ENCODE results near the gene KIF5C. TPM values are rescaled to one million over a fixed set of nuclear protein-coding genes. Genes with fewer than 3 reads are reported as not detected.

The KIF5C gene
- total and polyA plus RNA-seq, 2 donors (not counting 1 experiment from before 2014, with no cell fraction given): 1.9 to 6.1 TPM

GRCh38 chr2:148978026-148978685, 103.1 kb downstream of the KIF5C start:
- H3K36me3 ChIP-seq (replicated peaks in 1 of 2; ENCODE audit: control extremely low read depth in 1 of 2, control insufficient read depth in 1 of 2, extremely low read depth in 1 of 2, insufficient read depth in 2 of 2, low read length in 1 of 2): no peaks in the 10 kb centered on the region
- no peaks in the 10 kb centered on the region for H3K79me2 ChIP-seq (ENCODE audit: control insufficient read depth, insufficient read depth, low read length)
- intact Hi-C loops (cut with micrococcal nuclease): no loop called here
- no peaks in the 10 kb centered on the region for H3K27me3 ChIP-seq (replicated peaks in 1 of 4; ENCODE audit: control extremely low read depth in 1 of 4, control insufficient read depth in 3 of 4, insufficient read depth in 4 of 4, low read length in 3 of 4)
- no peak overlapping the region for H3K27ac Mint-ChIP-seq
- no peaks in the 10 kb centered on the region for H3K9me3 Mint-ChIP-seq (ENCODE audit: insufficient read depth)
- H3K4me3 ChIP-seq (ENCODE audit: control extremely low read depth in 1 of 5, extremely low read depth in 1 of 5, insufficient read depth in 1 of 5, low read depth in 2 of 5, low read length in 4 of 5): no peak overlapping the region
- POLR2A ChIA-PET: no interaction called here
- peaks cover 5% of the 10 kb centered on the region for H3K4me1 Mint-ChIP-seq
- peaks cover 0 to 7% of the 10 kb centered on the region in 2 donors for H3K4me1 ChIP-seq (ENCODE audit: control insufficient read depth in 2 of 2, insufficient read depth in 2 of 2, low read length in 2 of 2)
- CTCF ChIA-PET: no interaction called here
- no peak overlapping the region for H3K9ac ChIP-seq (ENCODE audit: low read length)
- DNase-seq (no peak), ATAC-seq (ENCODE audit: low read depth) (no peak)
- no peaks in the 10 kb centered on the region for H4K20me1 ChIP-seq (ENCODE audit: control insufficient read depth, insufficient read depth, low read length, poor library complexity, severe bottlenecking)
- no peaks in the 10 kb centered on the region for H3K27me3 Mint-ChIP-seq
- no peak overlapping the region for H3K27ac ChIP-seq (ENCODE audit: low read length in 2 of 2)
- TF ChIP-seq EZH2 (IDR thresholded peaks at IDR 0.05; ENCODE audit: borderline replicate concordance, insufficient read depth, low read depth, low read length, poor library complexity, severe bottlenecking) (no peak), CTCF (IDR thresholded peaks at IDR 0.05) (no peak)
- no peak overlapping the region for H3K4me2 ChIP-seq (replicated peaks; ENCODE audit: low read depth, low read length, poor library complexity, severe bottlenecking)
- no peak overlapping the region for H3K4me3 Mint-ChIP-seq
- 100% methylated on average over 3 of the region's 7 CpGs for WGBS (ENCODE audit: insufficient coverage)
- no peak overlapping the region for H2AFZ ChIP-seq (ENCODE audit: insufficient read depth, low read depth, low read length, poor library complexity, severe bottlenecking)
- H3K9me3 ChIP-seq (ENCODE audit: control extremely low read depth in 1 of 3, control insufficient read depth in 2 of 3, insufficient read depth in 1 of 3, low read length in 2 of 3): no peaks in the 10 kb centered on the region

DNA sequence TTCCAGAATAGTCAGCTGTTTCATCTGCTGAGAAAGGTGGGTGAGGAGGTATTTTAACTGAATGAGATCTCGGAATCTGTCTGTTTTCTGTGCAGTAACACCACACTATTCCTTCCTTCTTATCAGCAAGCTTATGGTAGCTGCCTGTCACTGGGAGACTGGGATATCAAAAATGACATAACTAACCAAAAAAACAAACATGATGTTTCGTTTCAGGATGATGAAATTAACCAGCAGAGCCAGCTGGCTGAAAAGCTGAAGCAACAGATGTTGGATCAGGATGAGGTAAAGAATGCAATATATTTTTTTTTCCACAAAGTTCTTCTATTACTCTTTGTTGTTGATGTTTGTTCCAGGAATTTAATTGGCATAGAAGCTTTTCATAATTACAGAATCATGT, 103.7 kb downstream of the KIF5C start:
- H4K20me1 ChIP-seq (ENCODE audit: control insufficient read depth, insufficient read depth, low read length, poor library complexity, severe bottlenecking): no peaks in the 10 kb centered on the region
- intact Hi-C loops (cut with micrococcal nuclease): no loop called here
- no peaks in the 10 kb centered on the region for H3K36me3 ChIP-seq (replicated peaks in 1 of 2; ENCODE audit: control extremely low read depth in 1 of 2, control insufficient read depth in 1 of 2, extremely low read depth in 1 of 2, insufficient read depth in 2 of 2, low read length in 1 of 2)
- peaks cover 0 to 7% of the 10 kb centered on the region in 2 donors for H3K4me1 ChIP-seq (ENCODE audit: control insufficient read depth in 2 of 2, insufficient read depth in 2 of 2, low read length in 2 of 2)
- Mint-ChIP-seq H3K9me3 (ENCODE audit: insufficient read depth) (no peaks in the 10 kb centered on the region), H3K27me3 (no peaks in the 10 kb centered on the region), H3K27ac (no peak overlapping the region), H3K4me1 (peaks cover 5% of the 10 kb centered on the region), H3K4me3 (no peak overlapping the region)
- no peak overlapping the region for H3K9ac ChIP-seq (ENCODE audit: low read length)
- no peak for TF ChIP-seq CTCF (IDR thresholded peaks at IDR 0.05)
- no peak for TF ChIP-seq EZH2 (IDR thresholded peaks at IDR 0.05; ENCODE audit: borderline replicate concordance, insufficient read depth, low read depth, low read length, poor library complexity, severe bottlenecking)
- H3K27me3 ChIP-seq (replicated peaks in 1 of 4; ENCODE audit: control extremely low read depth in 1 of 4, control insufficient read depth in 3 of 4, insufficient read depth in 4 of 4, low read length in 3 of 4): no peaks in the 10 kb centered on the region
- no peak overlapping the region for H3K4me3 ChIP-seq (ENCODE audit: control extremely low read depth in 1 of 5, extremely low read depth in 1 of 5, insufficient read depth in 1 of 5, low read depth in 2 of 5, low read length in 4 of 5)
- no peaks in the 10 kb centered on the region for H3K79me2 ChIP-seq (ENCODE audit: control insufficient read depth, insufficient read depth, low read length)
- WGBS (ENCODE audit: insufficient coverage): no CpG with 5 or more reads among the region's 2 CpGs
- no peak overlapping the region for H3K27ac ChIP-seq (ENCODE audit: low read length in 2 of 2)
- DNase-seq: no peak
- H3K4me2 ChIP-seq (replicated peaks; ENCODE audit: low read depth, low read length, poor library complexity, severe bottlenecking): no peak overlapping the region
- ATAC-seq (ENCODE audit: low read depth): no peak
- ChIA-PET POLR2A (no interaction called here), CTCF (no interaction called here)
- no peaks in the 10 kb centered on the region for H3K9me3 ChIP-seq (ENCODE audit: control extremely low read depth in 1 of 3, control insufficient read depth in 2 of 3, insufficient read depth in 1 of 3, low read length in 2 of 3)
- H2AFZ ChIP-seq (ENCODE audit: insufficient read depth, low read depth, low read length, poor library complexity, severe bottlenecking): no peak overlapping the region

Data from B cell (primary cell).